HG02642 (cell line): ENCODE results near the gene KIF16B.
"Not testable (repeated sequence)": the region's sequence is repeated elsewhere in the genome, so short reads cannot be mapped to it uniquely, and the experiment has no call there.

Experiments used
- ATAC-seq: cut with Tn5 transposase; IDR thresholded peaks from one replicate; pipeline ENCODE4 v1.9.1; 2021; ENCODE audit warnings: mild to moderate bottlenecking; ENCODE audit not compliant: unreplicated experiment, poor library complexity

The KIF16B gene

GRCh38 chr20:16272780-16273360 lies 300.4 kb downstream of the KIF16B start:
- ATAC-seq: no peak

GRCh38 chr20:16271450-16271849 lies 301.8 kb downstream of the KIF16B start:
- ATAC-seq: no peak

GRCh38 chr20:16270989-16271388 lies 302.3 kb downstream of the KIF16B start:
- no peak for ATAC-seq

GRCh38 chr20:16270314-16270931 lies 302.8 kb downstream of the KIF16B start:
- ATAC-seq: no peak

- no peak for ATAC-seq
These were observed 305.7 kb downstream of the KIF16B start for GRCh38 chr20:16267526-16267925.

GRCh38 chr20:16265334-16265733 lies 307.9 kb downstream of the KIF16B start:
- no peak for ATAC-seq

- ATAC-seq: no peak
These were observed 309.7 kb downstream of the KIF16B start for GRCh38 chr20:16263582-16263981.

- ATAC-seq: no peak
These were observed 310.7 kb downstream of the KIF16B start for GRCh38 chr20:16262594-16262993.

- ATAC-seq: no peak
These were observed 311.4 kb downstream of the KIF16B start for GRCh38 chr20:16261733-16262273.

- no peak for ATAC-seq
These were observed 312.3 kb downstream of the KIF16B start for GRCh38 chr20:16260911-16261310.

GRCh38 chr20:16260133-16260532 lies 313.1 kb downstream of the KIF16B start:
- not testable (repeated sequence) for ATAC-seq

GRCh38 chr20:16258766-16259165 lies 314.5 kb downstream of the KIF16B start:
- no peak for ATAC-seq

- no peak for ATAC-seq
These were observed 315.3 kb downstream of the KIF16B start for GRCh38 chr20:16257813-16258430.

GRCh38 chr20:16257021-16257420 lies 316.2 kb downstream of the KIF16B start:
- no peak for ATAC-seq

- no peak for ATAC-seq
These were observed 326.4 kb downstream of the KIF16B start for GRCh38 chr20:16246870-16247269.

- ATAC-seq: no peak
These were observed 327.0 kb downstream of the KIF16B start for GRCh38 chr20:16246291-16246690.

- ATAC-seq: no peak
These were observed 327.4 kb downstream of the KIF16B start for GRCh38 chr20:16245879-16246278.

- ATAC-seq: no peak
These were observed 328.4 kb downstream of the KIF16B start for GRCh38 chr20:16244892-16245291.

GRCh38 chr20:16243470-16243869 lies 329.8 kb downstream of the KIF16B start:
- ATAC-seq: no peak

- no peak for ATAC-seq
These were observed 331.3 kb downstream of the KIF16B start for GRCh38 chr20:16241911-16242310.

- no peak for ATAC-seq
These were observed 332.9 kb downstream of the KIF16B start for GRCh38 chr20:16240355-16240754.
